HG03066 (cell line): ENCODE measurements around the gene SPATA19.
"Not testable (repeated sequence)": the region's sequence is repeated elsewhere in the genome, so short reads cannot be mapped to it uniquely, and the experiment has no call there.

Experiments
- ATAC-seq: cut with Tn5 transposase; IDR thresholded peaks from one replicate; pipeline ENCODE4 v1.9.1; 2021; ENCODE audit warnings: low read depth; ENCODE audit not compliant: unreplicated experiment

SPATA19 gene

GRCh38 chr11:133845413-133845812, at the start of gene SPATA19:
Gene SPATA19 (minus strand): TSS chr11:133845513. CDS start chr11:133845446, 67 bp downstream.
- no peak for ATAC-seq

GRCh38 chr11:133895061-133895479, 49.8 kb upstream of the SPATA19 start:
- ATAC-seq = no peak

- ATAC-seq = no peak
These were observed 48.1 kb upstream of the SPATA19 start for GRCh38 chr11:133893381-133893780.

- no peak for ATAC-seq
These were observed 47.5 kb upstream of the SPATA19 start for GRCh38 chr11:133892584-133893380.

GRCh38 chr11:133892126-133892525, 46.8 kb upstream of the SPATA19 start:
- ATAC-seq = no peak

- ATAC-seq = no peak
These were observed 44.6 kb upstream of the SPATA19 start for GRCh38 chr11:133889893-133890292.

- no peak for ATAC-seq
These were observed 43.9 kb upstream of the SPATA19 start for GRCh38 chr11:133889188-133889587.

- no peak for ATAC-seq
These were observed 42.5 kb upstream of the SPATA19 start for GRCh38 chr11:133887692-133888332.

GRCh38 chr11:133886029-133886428, 40.7 kb upstream of the SPATA19 start:
- no peak for ATAC-seq

GRCh38 chr11:133872160-133872559, 26.8 kb upstream of the SPATA19 start:
- no peak for ATAC-seq

- no peak for ATAC-seq
These were observed 22.1 kb upstream of the SPATA19 start for GRCh38 chr11:133867456-133867855.

- ATAC-seq = no peak
These were observed 20.2 kb upstream of the SPATA19 start for GRCh38 chr11:133865466-133865865.

GRCh38 chr11:133864756-133865155, 19.4 kb upstream of the SPATA19 start:
- ATAC-seq = no peak

- ATAC-seq = no peak
These were observed 14.8 kb upstream of the SPATA19 start for GRCh38 chr11:133860151-133860550.

- not testable (repeated sequence) for ATAC-seq
These were observed 9.1 kb upstream of the SPATA19 start for GRCh38 chr11:133854330-133854960.

- ATAC-seq = no peak
These were observed 1.1 kb downstream of the SPATA19 start for GRCh38 chr11:133844217-133844616.

- ATAC-seq = no peak
These were observed 1.8 kb downstream of the SPATA19 start for GRCh38 chr11:133843454-133843987.

GRCh38 chr11:133842730-133843129, 2.6 kb downstream of the SPATA19 start:
- no peak for ATAC-seq

- ATAC-seq = no peak
These were observed 3.3 kb downstream of the SPATA19 start for GRCh38 chr11:133842053-133842452.

- no peak for ATAC-seq
These were observed 3.9 kb downstream of the SPATA19 start for GRCh38 chr11:133841279-133842043.
